SH-SY5Y (cell line): ENCODE data around the gene VENTX.

Source experiments
- GATA2 ChIP-seq: IDR thresholded peaks from 2 replicates; pipeline ENCODE4 v1.6.1; 2011; ENCODE audit warnings: mild to moderate bottlenecking, low read depth, low read length
- GATA3 ChIP-seq: IDR thresholded peaks from 2 replicates; pipeline ENCODE4 v1.6.1; 2011; ENCODE audit warnings: low read depth, mild to moderate bottlenecking, low read length, moderate library complexity

GRCh38 chr10:133194151-133194550, 43.5 kb upstream of the VENTX start:
- TF ChIP-seq GATA2 (no peak), GATA3 (no peak)
